NCI-H128 (cell line): ENCODE measurements around the gene NFIX.
"Not testable (repeated sequence)": the region's sequence is repeated elsewhere in the genome, so short reads cannot be mapped to it uniquely, and the experiment has no call there.

ENCODE experiments used
- DNase-seq: peaks from one replicate; lab custom pipeline; 2025; ENCODE audit not compliant: unreplicated experiment; lab: John Stamatoyannopoulos, UW

NFIX gene

DNA sequence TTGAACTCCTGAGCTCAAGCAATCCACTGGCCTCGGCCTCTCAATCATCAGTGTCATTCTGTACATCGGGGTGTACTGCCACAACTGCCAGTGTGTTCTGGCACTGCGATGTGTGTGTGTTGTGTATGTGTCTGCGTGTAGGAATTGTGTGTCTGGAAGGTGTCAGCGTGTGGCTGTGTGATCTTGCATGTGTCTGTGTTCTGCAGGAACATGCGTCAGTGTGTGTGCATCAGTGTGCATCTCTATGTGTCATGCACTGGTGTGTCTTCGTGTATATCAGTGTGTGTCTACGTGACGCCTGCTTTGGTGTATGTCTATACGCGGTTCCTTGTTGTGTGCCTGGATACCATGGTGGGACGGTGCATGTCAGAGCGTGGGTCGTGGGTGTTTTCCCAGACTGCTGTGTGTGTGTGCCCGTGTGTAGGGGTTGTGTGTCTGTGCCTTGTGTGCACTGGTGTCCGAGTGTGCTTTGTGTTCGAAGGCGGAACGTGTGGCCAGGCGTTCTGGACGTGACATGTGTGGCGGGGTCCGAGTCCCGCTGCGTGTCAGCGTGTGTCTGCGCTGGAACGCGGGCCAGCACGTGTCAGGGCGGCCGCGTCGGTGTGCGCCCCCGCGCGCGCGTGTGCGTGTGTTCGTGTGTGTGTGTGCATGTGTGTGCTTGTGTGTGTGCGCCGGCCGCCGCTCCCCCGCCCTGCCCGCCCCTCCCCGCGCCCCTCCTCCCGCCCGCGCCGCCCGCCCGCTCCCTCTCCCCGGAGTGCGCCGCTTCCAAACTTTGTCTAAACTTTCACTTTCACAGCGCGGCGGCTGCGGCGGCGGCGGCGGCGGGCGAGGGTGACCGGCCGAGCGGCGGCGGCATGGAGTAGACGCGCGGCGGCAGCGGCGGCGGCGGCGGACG, at the start of gene NFIX:
Gene NFIX, plus strand, starts transcription at position 775 of the 895 bp plus-strand sequence. CDS start 363 bp downstream, outside the sequence.
- DNase-seq: no peak

DNA sequence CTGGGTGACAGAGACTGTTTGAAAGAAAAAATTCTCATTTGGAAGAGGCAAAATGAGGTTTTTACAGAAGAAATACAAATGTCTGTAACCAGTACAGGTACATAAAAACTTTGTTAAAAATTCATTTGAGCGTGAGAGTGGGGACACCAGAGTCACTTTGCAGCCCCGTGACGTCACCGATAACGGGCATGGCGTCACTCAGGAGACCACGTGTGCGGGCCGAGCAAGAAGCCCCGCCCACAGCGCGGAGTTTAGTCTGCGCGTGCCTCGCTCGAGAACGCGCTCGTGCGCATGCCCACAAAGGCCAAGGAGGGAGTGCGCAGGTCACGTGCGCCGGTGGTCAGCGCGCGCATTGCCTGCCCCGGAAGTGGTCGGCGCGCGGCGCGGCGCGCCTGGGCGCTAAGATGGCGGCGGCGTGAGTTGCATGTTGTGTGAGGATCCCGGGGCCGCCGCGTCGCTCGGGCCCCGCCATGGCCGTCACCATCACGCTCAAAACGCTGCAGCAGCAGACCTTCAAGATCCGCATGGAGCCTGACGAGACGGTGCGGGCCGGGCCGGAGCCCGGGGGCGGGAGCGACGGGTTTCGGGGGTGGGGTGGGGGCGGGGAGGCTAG, 49.7 kb upstream of the NFIX start, which contains the start of gene RAD23A:
Gene RAD23A, plus strand, starts transcription at position 384 of the 613 bp plus-strand sequence. Its CDS starts 87 bp downstream, at position 471.
- peak; percentile 97 for DNase-seq

DNA sequence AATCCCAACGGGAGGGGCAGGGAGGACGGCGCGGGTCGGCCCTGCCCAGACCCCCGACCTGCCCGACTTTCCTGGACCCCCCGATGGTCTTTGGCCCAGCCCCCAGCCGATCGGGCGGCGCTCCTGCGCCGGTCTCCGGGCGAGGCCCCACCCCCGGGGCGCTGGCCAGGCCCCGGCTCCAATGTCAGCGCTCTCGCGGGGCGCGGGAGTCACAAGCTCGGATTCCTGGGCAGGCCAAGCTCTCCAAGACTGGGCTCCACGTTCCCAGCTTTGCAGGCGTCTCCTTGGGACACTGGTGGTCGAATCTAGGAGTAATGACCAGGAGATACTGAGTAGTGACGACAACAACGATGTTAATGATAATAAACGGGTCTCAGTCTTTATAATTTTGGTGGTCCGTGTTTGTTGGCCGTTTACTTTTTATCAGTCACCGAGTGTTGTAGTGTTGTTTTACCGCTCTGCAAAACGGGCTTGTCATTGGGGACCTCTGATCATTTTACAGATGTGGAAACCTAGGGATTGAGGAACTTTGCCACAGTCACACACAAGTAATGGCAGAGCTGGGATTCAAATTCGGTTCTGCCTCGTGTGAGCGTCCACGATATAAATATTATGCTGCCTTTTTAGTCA, 49.1 kb upstream of the NFIX start:
- peak; percentile 18 for DNase-seq

GRCh38 chr19:12946731-12947496, 48.4 kb upstream of the NFIX start:
- no peak for DNase-seq

GRCh38 chr19:12947702-12948611, 47.3 kb upstream of the NFIX start:
- DNase-seq: no peak

DNA sequence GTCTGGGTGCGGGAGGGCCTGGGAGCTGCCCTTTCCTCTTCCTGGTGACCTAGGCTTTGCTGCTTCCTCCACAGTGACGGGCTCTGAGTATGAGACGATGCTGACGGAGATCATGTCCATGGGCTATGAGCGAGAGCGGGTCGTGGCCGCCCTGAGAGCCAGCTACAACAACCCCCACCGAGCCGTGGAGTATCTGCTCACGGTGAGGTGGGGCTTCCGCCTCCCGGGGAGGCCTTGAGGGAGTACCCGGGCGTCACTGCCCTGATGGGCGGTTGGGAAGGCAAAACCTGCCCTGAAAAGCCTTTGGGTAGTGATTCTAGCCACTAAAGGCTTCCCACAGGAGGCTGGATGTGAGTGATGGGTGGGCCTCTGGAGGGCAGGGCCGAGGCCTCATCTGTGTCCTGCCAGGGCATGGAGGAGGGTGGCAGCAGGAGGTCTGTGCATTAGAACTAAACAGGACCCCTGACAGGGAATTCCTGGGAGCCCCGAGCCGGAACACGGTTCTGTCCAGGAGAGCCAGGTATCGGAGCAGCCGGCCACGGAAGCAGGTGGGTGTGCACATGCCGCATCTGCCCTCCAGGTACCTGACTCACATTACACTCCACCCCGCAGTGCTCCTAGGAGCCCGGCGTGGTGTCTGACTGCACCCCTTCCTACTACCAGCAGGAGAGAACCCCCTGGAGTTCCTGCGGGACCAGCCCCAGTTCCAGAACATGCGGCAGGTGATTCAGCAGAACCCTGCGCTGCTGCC, 46.5 kb upstream of the NFIX start:
- DNase-seq: no peak

- DNase-seq: no peak
Observed at GRCh38 chr19:12949363-12950283, 45.7 kb upstream of the NFIX start.

GRCh38 chr19:12952050-12952449, 43.2 kb upstream of the NFIX start:
- DNase-seq: not testable (repeated sequence)

DNA sequence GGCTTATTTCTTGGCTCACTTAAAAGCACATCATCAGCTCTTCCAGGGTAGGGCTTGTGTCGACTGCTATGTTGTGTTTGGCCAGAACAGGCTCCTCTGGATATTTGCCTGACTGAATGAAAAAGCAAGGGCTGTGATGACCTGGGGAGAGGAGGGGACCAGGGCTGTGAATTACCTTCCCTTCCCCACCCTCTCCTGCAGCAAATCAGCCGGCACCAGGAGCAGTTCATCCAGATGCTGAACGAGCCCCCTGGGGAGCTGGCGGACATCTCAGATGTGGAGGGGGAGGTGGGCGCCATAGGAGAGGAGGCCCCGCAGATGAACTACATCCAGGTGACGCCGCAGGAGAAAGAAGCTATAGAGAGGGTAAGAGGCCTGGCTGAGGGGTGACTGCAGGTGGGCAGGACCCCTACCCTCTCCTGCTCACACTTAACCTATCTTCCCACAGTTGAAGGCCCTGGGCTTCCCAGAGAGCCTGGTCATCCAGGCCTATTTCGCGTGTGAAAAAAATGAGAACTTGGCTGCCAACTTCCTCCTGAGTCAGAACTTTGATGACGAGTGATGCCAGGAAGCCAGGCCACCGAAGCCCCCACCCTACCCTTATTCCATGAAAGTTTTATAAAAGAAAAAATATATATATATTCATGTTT, 42.7 kb upstream of the NFIX start:
- no peak for DNase-seq

DNA sequence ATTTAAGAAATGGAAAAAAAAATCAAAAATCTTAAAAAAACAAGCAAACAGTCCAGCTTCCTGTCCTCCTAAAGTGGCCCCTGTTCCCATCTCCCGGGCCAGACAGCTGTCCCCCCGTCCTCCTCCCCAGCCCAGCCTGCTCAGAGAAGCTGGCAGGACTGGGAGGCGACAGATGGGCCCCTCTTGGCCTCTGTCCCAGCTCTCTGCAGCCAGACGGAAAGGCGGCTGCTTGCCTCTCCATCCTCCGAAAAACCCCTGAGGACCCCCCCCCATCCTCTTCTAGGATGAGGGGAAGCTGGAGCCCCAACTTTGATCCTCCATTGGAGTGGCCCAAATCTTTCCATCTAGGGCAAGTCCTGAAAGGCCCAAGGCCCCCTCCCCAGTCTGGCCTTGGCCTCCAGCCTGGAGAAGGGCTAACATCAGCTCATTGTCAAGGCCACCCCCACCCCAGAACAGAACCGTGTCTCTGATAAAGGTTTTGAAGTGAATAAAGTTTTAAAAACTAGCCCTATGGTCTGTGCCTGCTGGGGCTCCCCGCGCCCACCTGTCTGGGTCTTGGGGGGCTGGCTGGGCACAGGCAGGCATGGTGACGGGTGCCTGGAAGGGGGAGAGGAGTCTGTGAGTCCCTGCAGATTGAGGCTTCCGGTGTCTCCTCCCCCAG, 42.0 kb upstream of the NFIX start:
- DNase-seq: no peak

- no peak for DNase-seq
Observed at GRCh38 chr19:12953799-12954611, 41.3 kb upstream of the NFIX start.

- DNase-seq: no peak
Observed at GRCh38 chr19:12954612-12954962, 40.7 kb upstream of the NFIX start.

GRCh38 chr19:12955575-12955974, 39.7 kb upstream of the NFIX start:
- not testable (repeated sequence) for DNase-seq

DNA sequence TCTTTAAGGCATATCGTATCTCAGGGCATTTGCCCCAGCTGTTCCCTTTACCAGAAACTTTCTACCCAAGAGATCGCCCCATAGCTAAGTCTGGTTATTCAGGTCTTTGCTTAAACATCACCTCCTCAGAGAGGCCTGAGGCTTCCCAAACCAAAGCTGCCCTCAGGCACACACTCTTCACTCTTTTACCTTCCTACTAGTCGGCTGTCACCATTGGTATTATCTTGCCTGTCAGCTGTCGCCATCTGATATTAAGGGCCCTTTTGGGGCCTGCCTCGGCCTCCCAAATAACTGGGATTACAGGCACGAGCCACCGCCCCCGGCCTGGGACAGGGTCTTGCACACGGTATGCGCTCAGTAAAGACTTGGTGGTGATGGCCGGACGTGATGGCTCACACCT, 39.3 kb upstream of the NFIX start:
- no peak for DNase-seq

DNA sequence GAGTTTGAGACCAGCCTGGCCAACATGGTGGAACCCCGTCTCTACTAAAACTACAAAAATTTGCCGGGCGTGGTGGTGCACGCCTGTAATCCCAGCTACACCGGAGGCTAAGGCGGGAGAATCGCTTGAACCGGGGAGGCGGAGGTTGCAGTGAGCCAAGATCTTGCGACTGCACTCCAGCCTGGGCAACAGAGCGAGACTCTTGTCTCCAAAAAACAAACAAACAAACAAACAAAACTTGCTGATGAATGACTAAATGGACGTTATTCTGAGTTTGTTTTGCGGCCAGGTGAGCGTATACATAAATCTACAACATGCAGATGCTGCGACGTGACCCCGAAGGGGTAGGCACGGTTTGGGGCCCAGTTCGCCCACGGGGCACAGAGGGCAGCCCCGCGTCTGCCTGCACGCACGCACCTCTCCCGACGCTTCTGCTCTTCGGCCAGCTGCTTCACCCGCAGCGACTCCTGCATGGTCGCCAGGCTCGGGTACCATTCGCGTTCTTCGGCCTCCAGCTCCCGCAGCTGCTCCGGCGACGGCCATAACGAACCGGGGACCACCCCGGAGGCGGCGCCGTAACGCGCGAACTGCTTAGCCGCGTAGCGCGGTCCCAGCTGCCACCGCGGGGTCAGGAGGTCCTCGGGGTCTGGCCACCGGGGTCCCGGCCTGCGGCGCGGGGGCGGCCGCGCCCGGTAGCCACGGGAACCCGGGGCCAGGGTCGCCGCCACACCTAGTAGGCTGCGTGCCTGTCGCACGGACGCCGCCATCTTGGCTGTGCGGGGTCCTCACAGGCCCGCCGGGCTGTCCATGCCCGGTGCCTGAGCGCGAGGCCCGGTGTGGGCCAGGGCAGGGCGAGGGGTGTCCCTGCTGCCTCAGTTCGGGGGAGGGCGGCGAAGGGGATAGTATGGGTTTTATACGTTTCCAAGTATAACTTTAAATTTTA, 38.6 kb upstream of the NFIX start, which contains the start of gene GADD45GIP1:
Gene GADD45GIP1, minus strand, starts transcription at position 778 of the 943 bp plus-strand sequence. Its CDS starts 11 bp downstream, at position 767.
- DNase-seq: no peak
